Fibroblast of the aortic adventitia (primary cell): ENCODE measurements around the gene MT1H. TPM values are rescaled to one million over a fixed set of nuclear protein-coding genes. Genes with fewer than 3 reads are reported as not detected.
"Not testable (repeated sequence)": the region's sequence is repeated elsewhere in the genome, so short reads cannot be mapped to it uniquely, and the experiment has no call there.

ENCODE experiments used
- DNase-seq: peaks from one replicate; pipeline ENCODE4 v3.0.0-alpha.2; 2010; ENCODE audit warnings: low read depth
- H3K4me3 ChIP-seq: 2 replicates; pipeline ENCODE4 v1.5.1; 2011; ENCODE audit warnings: low read depth, mild to moderate bottlenecking, control low read depth, low read length, moderate library complexity
- CTCF ChIP-seq: IDR thresholded peaks from 2 replicates; pipeline ENCODE4 v1.5.1; 2011; ENCODE audit warnings: mild to moderate bottlenecking, low read length, control low read depth, inconsistent platforms; ENCODE audit not compliant: insufficient read depth
- total RNA-seq: library from RNA; depleted of rRNA; stranded (reverse); fragments of >200 nt; gene quantifications from 2 replicates; pipeline ENCODE4 v1.2.3, GENCODE V29; 2012; ENCODE audit warnings: low replicate concordance

Gene MT1H
- total RNA-seq, 1 donor: not detected

DNA sequence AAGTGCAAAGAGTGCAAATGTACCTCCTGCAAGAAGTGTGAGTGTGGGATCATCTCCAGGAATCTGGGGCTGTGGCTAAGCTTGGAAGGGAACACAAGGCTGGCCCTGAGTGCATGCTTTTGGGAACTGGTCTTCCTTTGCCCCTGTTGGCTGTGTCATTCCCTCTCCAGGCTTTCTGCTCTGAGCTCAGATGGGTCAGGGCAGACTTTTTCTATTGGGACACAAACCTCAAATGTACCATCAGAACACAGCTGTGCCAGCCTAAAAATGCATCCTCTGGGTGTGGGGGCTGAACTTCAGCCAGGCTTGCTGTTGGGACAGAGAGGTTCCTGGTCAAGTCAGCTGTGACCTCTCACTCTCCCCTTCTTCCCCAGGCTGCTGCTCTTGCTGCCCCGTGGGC lies 17.0 kb upstream of the MT1H start:
- no peak for DNase-seq
- no peak for TF ChIP-seq CTCF
- H3K4me3 ChIP-seq: no peak overlapping the region

DNA sequence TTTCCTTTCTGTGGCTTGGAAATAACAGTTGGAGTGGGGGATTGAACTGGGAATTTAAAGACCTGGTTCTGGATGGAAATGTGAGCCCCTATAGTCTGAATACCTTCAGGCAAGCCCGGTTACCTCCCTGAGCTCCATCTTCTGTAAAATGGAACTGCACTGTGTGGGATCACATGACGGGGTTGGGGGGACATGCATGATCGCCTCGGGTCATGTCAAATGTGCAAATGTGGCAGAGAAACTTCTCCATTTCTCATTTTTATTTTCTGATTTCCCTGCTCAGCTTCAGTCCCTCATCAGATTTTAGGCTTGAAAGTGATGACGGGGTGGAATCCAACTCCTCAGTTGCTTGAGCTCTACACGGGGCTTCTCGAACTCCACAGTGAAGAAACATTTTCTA lies 16.4 kb upstream of the MT1H start:
- H3K4me3 ChIP-seq: no peak overlapping the region
- DNase-seq: no peak
- no peak for TF ChIP-seq CTCF

- TF ChIP-seq CTCF: no peak
- H3K4me3 ChIP-seq: peak within 1 kb of the TSS; percentile 55
- no peak for DNase-seq
These were observed 11.9 kb upstream of the MT1H start, which contains the start of gene MT1F for GRCh38 chr16:56657555-56658326. MT1F (plus strand) TSS chr16:56657959; CDS start chr16:56658059, 100 bp downstream.

GRCh38 chr16:56658327-56658875 lies 11.2 kb upstream of the MT1H start:
- TF ChIP-seq CTCF: no peak
- H3K4me3 ChIP-seq: peak overlapping the region; percentile 55
- no peak for DNase-seq

DNA sequence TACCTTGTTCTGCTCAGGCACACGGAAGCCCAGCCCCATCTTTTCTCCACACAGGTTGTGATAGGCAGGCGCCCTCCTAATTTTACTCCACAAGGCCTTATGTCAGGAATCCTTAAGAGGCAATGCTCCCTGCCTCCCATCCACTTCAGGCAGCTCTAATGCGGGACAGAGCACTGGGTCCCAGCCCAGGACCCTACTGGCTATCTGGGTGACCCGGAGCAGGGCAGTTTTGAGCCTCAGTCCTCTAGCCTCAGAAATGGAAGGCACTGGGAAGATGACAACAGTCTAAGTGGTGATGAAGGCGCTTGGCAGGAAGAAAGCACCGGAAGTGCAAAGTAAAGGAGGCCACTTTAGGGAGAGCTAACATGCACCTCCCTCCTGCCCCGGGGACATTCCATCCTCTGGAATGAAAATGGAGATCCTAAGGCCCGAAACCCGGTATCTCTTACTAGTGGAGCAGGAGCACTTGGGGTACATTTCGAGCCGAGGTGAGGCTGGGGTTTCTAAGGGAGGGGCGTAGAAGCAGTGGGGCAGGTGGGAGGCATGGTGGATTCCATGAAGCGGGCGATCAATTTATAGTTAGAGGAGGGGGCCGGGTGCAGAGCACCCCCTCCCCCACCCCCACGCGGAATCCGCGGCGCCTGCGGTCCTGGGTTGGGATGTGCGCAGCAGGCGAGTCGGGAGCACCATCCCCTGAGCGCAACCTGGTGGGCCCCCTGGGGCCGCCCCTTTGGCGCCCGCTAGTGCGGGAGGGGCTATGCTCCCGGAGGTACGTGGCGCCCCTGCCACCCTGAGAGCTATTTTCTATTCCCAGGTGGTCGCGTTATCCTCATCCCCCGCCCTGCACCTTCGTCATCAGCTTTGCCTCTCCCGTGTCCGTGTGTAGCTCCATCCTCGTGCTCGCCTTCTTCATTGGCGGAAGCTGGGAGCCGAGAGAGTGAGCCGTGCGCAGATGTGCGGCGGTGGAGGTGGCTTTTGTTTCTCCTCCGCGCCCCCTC lies 7.0 kb upstream of the MT1H start:
- H3K4me3 ChIP-seq: no peak overlapping the region
- no peak for TF ChIP-seq CTCF
- DNase-seq: no peak

- no peak overlapping the region for H3K4me3 ChIP-seq
- no peak for TF ChIP-seq CTCF
- no peak for DNase-seq
These were observed 5.1 kb upstream of the MT1H start for GRCh38 chr16:56664506-56664905.

DNA sequence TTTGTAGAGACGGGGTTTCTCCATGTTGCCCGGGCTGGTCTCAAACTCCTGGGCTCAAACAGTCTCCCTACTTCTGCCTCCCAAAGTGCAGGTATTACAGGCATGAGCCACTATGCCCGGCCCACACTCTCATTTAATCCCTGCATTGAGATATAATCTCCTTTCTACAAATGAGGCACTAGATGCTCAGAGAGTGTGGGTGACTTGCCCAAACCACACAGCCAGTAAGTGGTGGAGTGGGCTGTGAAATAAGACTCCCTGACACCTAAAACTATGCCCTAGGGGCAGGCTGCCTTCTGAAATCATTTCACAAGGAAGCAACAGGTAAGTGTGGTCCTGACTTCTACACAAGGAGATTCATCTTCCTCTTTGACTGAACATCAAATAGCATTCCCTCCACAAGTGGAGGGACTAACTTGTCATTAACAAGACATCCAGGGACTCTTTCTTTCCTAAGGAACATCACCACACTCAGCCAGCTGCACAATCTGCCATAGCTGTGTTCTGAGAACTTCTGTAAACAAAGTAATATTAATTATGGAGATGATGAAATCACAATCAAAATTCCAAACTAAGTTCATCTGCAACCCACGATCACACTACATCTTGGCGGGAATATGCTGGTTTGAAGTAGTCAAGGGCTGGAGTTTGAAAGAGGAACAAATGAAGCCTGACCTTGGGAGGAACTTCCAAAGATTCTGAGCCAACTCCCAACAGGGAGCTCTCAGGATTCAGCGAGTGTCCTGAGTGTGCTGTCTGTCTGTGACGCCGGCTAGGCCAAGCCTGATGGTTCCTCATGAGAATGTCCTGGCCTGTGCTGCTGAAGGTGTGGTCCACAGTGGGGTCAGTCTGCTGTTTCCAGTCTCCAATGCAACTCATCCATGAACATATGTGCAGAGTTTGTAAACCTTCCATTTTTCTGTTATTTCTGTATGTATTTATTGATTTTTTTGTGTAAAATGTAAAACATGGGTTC lies 4.0 kb upstream of the MT1H start:
- H3K4me3 ChIP-seq, DNase-seq: not testable (repeated sequence)
